Trophoblast cell (in vitro differentiated cells and primary cell): ENCODE results near the gene RICTOR.
A peak's percentile ranks its signal among the peaks of the same experiment; 100 is the strongest.

ENCODE experiments used
- DNase-seq, 2 donors: peaks; one replicate each; pipeline ENCODE4 v3.0.0-alpha.2; 2016
- H2AFZ ChIP-seq: 2 replicates; pipeline ENCODE4 v1.6.1; 2013; ENCODE audit warnings: low read length, moderate library complexity, mild to moderate bottlenecking; ENCODE audit not compliant: insufficient read depth, poor library complexity
- H2AK5ac ChIP-seq: 2 replicates; pipeline ENCODE4 v1.6.1; 2013; ENCODE audit warnings: mild to moderate bottlenecking, low read length
- H2BK120ac ChIP-seq: 2 replicates; pipeline ENCODE4 v1.6.1; 2013; ENCODE audit warnings: low read length, mild to moderate bottlenecking, moderate library complexity; ENCODE audit not compliant: insufficient read depth, poor library complexity
- H2BK12ac ChIP-seq: 2 replicates; pipeline ENCODE4 v1.6.1; 2013; ENCODE audit warnings: mild to moderate bottlenecking, low read length, moderate library complexity
- H2BK5ac ChIP-seq: 2 replicates; pipeline ENCODE4 v1.6.1; 2013; ENCODE audit warnings: low read length, low read depth, moderate library complexity, mild to moderate bottlenecking; ENCODE audit not compliant: poor library complexity
- H3K14ac ChIP-seq: 2 replicates; pipeline ENCODE4 v1.6.1; 2013; ENCODE audit warnings: mild to moderate bottlenecking, low read length
- H3K18ac ChIP-seq: 2 replicates; pipeline ENCODE4 v1.6.1; 2013; ENCODE audit warnings: mild to moderate bottlenecking, low read length
- H3K23ac ChIP-seq: 2 replicates; pipeline ENCODE4 v1.6.1; 2013; ENCODE audit warnings: low read length
- H3K27ac ChIP-seq: 2 replicates; pipeline ENCODE4 v1.5.1; 2013; ENCODE audit warnings: low read depth, mild to moderate bottlenecking, inconsistent platforms, low read length, moderate library complexity
- H3K27me3 ChIP-seq: 2 replicates; pipeline ENCODE4 v1.6.1; 2013; ENCODE audit warnings: inconsistent platforms, mild to moderate bottlenecking, low read length, moderate library complexity; ENCODE audit not compliant: insufficient read depth
- H3K36me3 ChIP-seq, 2 experiments: 1 replicate in 1 of 2; 2 replicates in 1 of 2; pipeline ENCODE4 v1.6.1; 2013; ENCODE audit warnings: low read length in 2 of 2, mild to moderate bottlenecking in 2 of 2, moderate library complexity in 1 of 2; ENCODE audit not compliant: insufficient read depth in 2 of 2, control insufficient read depth in 1 of 2
- H3K4ac ChIP-seq: 2 replicates; pipeline ENCODE4 v1.6.1; 2013; ENCODE audit warnings: low read depth, mild to moderate bottlenecking, low read length, moderate library complexity
- H3K4me1 ChIP-seq, 2 experiments: 1 replicate in 1 of 2; 2 replicates in 1 of 2; pipeline ENCODE4 v1.6.1; 2013; ENCODE audit warnings: low read length in 2 of 2, mild to moderate bottlenecking in 2 of 2, moderate library complexity in 1 of 2; ENCODE audit not compliant: insufficient read depth in 2 of 2, control insufficient read depth in 1 of 2
- H3K4me2 ChIP-seq: 2 replicates; pipeline ENCODE4 v1.6.1; 2013; ENCODE audit warnings: inconsistent platforms, mild to moderate bottlenecking, low read length, moderate library complexity
- H3K4me3 ChIP-seq: 2 replicates; pipeline ENCODE4 v1.5.1; 2013; ENCODE audit warnings: mild to moderate bottlenecking, low read depth, low read length, inconsistent platforms
- H3K79me1 ChIP-seq: one replicate; pipeline ENCODE4 v1.6.1; 2013; ENCODE audit warnings: low read length
- H3K79me2 ChIP-seq: 2 replicates; pipeline ENCODE4 v1.6.1; 2013; ENCODE audit warnings: low read length, mild to moderate bottlenecking; ENCODE audit not compliant: control insufficient read depth, insufficient read depth, poor library complexity
- H3K9ac ChIP-seq: 2 replicates; pipeline ENCODE4 v1.6.1; 2013; ENCODE audit warnings: mild to moderate bottlenecking, low read length
- H3K9me3 ChIP-seq: 2 replicates; pipeline ENCODE4 v1.6.1; 2013; ENCODE audit warnings: low read depth, mild to moderate bottlenecking, control low read depth, inconsistent platforms, low read length; ENCODE audit not compliant: insufficient read depth
- H4K12ac ChIP-seq: 2 replicates; pipeline ENCODE4 v1.6.1; 2013; ENCODE audit warnings: low read depth, mild to moderate bottlenecking, low read length, moderate library complexity
- H4K8ac ChIP-seq: 2 replicates; pipeline ENCODE4 v1.6.1; 2013; ENCODE audit warnings: low read depth, mild to moderate bottlenecking, low read length, moderate library complexity
- H4K91ac ChIP-seq: one replicate; pipeline ENCODE4 v1.6.1; 2013; ENCODE audit warnings: low read depth, mild to moderate bottlenecking, low read length, moderate library complexity
- WGBS: extraction: QIAGEN DNeasy Blood & Tissue Kit; methylation state at CpG from one replicate; pipeline ENCODE4 v1.1.7; 2013; ENCODE audit warnings: missing lambda C conversion rate; ENCODE audit not compliant: insufficient read length, insufficient coverage; ENCODE audit errors: extremely low coverage; 5-methylcytosine and 5-hydroxymethylcytosine counted together

The RICTOR gene

DNA sequence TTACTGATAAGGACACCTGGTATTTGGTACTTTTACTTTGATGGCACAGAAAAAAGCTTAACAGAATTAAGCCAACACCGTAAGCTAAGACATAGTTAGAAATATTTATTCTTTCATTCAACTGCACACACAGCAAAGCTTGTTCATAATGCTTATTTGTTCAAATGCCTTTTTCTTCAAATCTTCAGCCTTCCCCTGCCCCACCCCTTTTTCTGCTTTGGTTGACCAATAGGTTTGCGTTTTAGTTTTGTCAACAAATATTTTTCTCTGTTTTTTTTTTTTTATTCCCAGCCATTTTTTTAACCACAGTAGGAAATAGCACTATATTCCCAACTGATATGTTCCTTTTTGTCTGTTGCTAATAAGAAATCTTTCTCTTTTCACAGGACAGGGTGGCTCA is 4.9 kb upstream of the RICTOR start:
- no peak overlapping the region for H3K23ac ChIP-seq
- H2BK5ac ChIP-seq: no peak overlapping the region
- no peak overlapping the region for H3K18ac ChIP-seq
- no peaks in the 10 kb centered on the region for H3K27me3 ChIP-seq
- H3K27ac ChIP-seq: no peak overlapping the region
- H3K4me3 ChIP-seq: no peak overlapping the region
- H2AFZ ChIP-seq: no peak overlapping the region
- WGBS: no CpG with 5 or more reads among the region's 2 CpGs
- H2BK12ac ChIP-seq: no peak overlapping the region
- no peak overlapping the region for H3K4ac ChIP-seq
- no peak overlapping the region for H2AK5ac ChIP-seq
- no peak overlapping the region for H4K8ac ChIP-seq
- H2BK120ac ChIP-seq: no peak overlapping the region
- no peaks in the 10 kb centered on the region for H3K36me3 ChIP-seq
- no peak for DNase-seq
- H3K79me2 ChIP-seq: peaks cover 4% of the 10 kb centered on the region
- no peak overlapping the region for H4K12ac ChIP-seq
- H4K91ac ChIP-seq: no peak overlapping the region
- H3K14ac ChIP-seq: no peak overlapping the region
- H3K4me1 ChIP-seq: no peaks in the 10 kb centered on the region
- H3K4me2 ChIP-seq: no peak overlapping the region
- H3K9me3 ChIP-seq: no peaks in the 10 kb centered on the region
- peaks cover 7% of the 10 kb centered on the region for H3K79me1 ChIP-seq
- H3K9ac ChIP-seq: no peak overlapping the region

DNA sequence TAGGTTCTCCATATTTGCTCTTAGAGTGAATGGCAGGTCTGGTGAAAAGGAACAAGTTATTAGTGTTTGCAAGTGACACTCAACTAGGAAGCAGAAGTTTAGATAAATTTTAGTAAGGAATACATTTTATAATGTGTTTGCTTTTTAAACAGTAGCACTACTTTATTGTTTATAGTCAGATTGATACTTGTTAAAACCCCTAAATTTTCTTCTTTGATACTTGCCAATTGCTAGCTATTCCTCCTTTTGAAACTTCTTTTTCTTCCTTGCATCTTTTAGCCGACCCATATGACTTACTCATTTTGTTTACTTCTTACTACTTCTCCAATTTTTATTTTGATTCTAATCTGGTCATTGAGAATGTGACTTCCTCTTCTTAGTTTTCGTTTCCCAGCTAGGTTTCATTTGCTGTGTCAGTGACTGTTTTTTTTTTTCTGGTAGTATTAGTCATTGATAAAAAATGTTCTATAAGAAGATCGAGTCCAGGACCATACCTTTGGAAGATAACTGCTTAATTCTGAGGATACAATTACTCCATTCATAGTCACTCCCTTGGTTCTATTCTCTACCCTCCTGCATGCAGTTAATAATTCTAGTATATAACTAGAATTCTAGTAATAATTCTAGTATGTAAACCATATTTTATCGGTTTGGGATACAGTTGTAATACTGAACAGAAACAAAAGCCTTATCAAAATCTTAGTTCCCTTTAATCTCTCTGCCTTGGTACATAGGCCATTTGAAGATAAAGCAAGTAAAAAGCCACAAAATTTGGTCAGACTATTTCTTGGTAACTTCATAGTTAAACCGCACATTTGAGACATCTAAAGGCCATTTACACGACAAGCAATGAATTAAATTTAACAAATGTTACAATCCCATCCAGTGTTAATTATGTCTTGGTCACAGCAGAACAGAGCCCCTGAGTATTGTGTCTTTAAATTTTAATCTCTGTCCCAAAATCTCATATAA is 2.8 kb upstream of the RICTOR start:
- DNase-seq: peak in 1 of 2 donors; percentile 19
- Histone ChIP-seq H3K79me1 (peaks cover 12% of the 10 kb centered on the region), H3K36me3 (no peaks in the 10 kb centered on the region), H3K9me3 (no peaks in the 10 kb centered on the region), H2AFZ (no peak overlapping the region), H3K14ac (no peak overlapping the region), H3K4me2 (no peak overlapping the region), H2BK5ac (no peak overlapping the region), H4K12ac (no peak overlapping the region), H4K91ac (no peak overlapping the region), H3K27ac (no peak overlapping the region), H2AK5ac (no peak overlapping the region), H2BK120ac (no peak overlapping the region), H3K4me3 (no peak overlapping the region), H3K27me3 (no peaks in the 10 kb centered on the region), H4K8ac (no peak overlapping the region), H3K18ac (no peak overlapping the region), H3K4me1 (no peaks in the 10 kb centered on the region), H3K9ac (no peak overlapping the region), H3K23ac (no peak overlapping the region), H3K4ac (no peak overlapping the region), H3K79me2 (peaks cover 7% of the 10 kb centered on the region), H2BK12ac (no peak overlapping the region)
- WGBS: no CpG with 5 or more reads among the region's 6 CpGs

DNA sequence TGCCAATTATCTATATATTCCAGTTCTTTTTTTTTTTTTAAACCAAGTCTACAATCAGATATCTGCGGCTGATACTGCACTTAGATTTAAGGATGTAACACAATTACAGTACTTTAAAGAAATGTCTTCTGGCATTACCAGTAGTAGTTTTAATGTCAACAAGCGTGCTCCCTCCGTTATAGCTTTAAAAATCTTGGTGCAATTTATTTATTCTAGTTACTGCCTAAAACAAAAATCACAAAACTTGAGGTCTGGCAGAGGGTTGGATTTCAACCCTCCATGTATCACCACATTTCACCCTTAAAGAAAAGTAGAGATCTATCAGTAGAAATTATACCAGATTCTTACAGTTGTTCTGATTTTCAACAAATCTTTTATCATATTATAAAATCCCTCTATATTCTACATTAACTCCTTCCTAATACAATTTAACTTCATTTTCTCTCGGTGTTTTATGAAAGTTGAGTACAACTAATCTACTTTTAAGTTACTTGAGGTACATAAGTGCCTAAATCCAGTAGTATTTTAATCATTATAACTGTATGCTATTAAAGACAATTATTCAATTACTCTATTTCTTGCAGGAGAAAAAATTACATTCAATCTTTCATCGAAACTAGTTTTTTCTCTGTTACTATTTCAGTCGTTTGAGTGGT is 2.0 kb upstream of the RICTOR start:
- H2AFZ ChIP-seq: no peak overlapping the region
- no peak overlapping the region for H3K18ac ChIP-seq
- no peak overlapping the region for H2BK12ac ChIP-seq
- 100% methylated on average over 1 of the region's 6 CpGs for WGBS
- H3K79me1 ChIP-seq: peaks cover 12% of the 10 kb centered on the region
- DNase-seq: no peak
- H2AK5ac ChIP-seq: no peak overlapping the region
- no peak overlapping the region for H4K12ac ChIP-seq
- H3K27me3 ChIP-seq: no peaks in the 10 kb centered on the region
- H2BK5ac ChIP-seq: no peak overlapping the region
- peaks cover 7% of the 10 kb centered on the region for H3K79me2 ChIP-seq
- H3K36me3 ChIP-seq: no peaks in the 10 kb centered on the region
- H3K4me2 ChIP-seq: no peak overlapping the region
- H3K9me3 ChIP-seq: no peaks in the 10 kb centered on the region
- H2BK120ac ChIP-seq: no peak overlapping the region
- no peak overlapping the region for H4K8ac ChIP-seq
- no peaks in the 10 kb centered on the region for H3K4me1 ChIP-seq
- H3K23ac ChIP-seq: no peak overlapping the region
- H3K27ac ChIP-seq: no peak overlapping the region
- H4K91ac ChIP-seq: no peak overlapping the region
- H3K14ac ChIP-seq: no peak overlapping the region
- no peak overlapping the region for H3K9ac ChIP-seq
- H3K4me3 ChIP-seq: no peak overlapping the region
- no peak overlapping the region for H3K4ac ChIP-seq

DNA sequence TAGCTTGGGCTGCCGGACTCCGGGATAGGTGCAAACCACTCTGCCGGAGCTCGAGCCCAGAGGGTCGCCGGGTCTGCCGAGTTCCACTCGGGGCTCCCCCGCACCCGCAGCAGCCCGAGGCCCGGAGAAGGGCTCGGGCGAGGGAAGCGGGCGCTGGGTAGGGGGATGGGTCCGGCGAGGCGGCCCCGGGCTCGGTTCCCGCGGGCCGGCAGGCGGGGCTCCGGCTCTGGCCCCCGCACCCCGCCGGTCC is 507 bp downstream of the RICTOR start:
- H2AFZ ChIP-seq: peak overlapping the region; percentile 9
- no CpG with 5 or more reads among the region's 29 CpGs for WGBS
- no peak overlapping the region for H3K23ac ChIP-seq
- H4K91ac ChIP-seq: peak overlapping the region; percentile 87
- H3K18ac ChIP-seq: no peak overlapping the region
- peak overlapping the region; percentile 98 for H3K4me2 ChIP-seq
- peak overlapping the region; percentile 96 for H4K8ac ChIP-seq
- H3K4me1 ChIP-seq: no peaks in the 10 kb centered on the region
- H4K12ac ChIP-seq: no peak overlapping the region
- H3K36me3 ChIP-seq: no peaks in the 10 kb centered on the region
- no peak for DNase-seq
- no peaks in the 10 kb centered on the region for H3K9me3 ChIP-seq
- H2BK12ac ChIP-seq: no peak overlapping the region
- peak overlapping the region; percentile 74 for H3K9ac ChIP-seq
- H3K27me3 ChIP-seq: no peaks in the 10 kb centered on the region
- peaks cover 7% of the 10 kb centered on the region for H3K79me2 ChIP-seq
- H2AK5ac ChIP-seq: no peak overlapping the region
- peak overlapping the region; percentile 97 for H3K27ac ChIP-seq
- H3K79me1 ChIP-seq: peaks cover 12% of the 10 kb centered on the region
- H2BK120ac ChIP-seq: no peak overlapping the region
- H3K14ac ChIP-seq: peak overlapping the region; percentile 25
- H3K4ac ChIP-seq: peak overlapping the region; percentile 22
- H3K4me3 ChIP-seq: peak overlapping the region; percentile 100
- peak overlapping the region; percentile 5 for H2BK5ac ChIP-seq
